ENCODE data around the gene SLITRK3. TPM values are rescaled to one million over a fixed set of nuclear protein-coding genes. Genes with fewer than 3 reads are reported as not detected.

SLITRK3 gene
- total RNA-seq: under 1 TPM in 2 of 4 donors, not detected in 2; 0.19 to 0.27 TPM

GRCh38 chr3:165195640-165196576, at the start of gene SLITRK3:
Gene SLITRK3 (minus strand): TSS chr3:165196384. CDS start chr3:165190830, 5,554 bp downstream.
- Histone ChIP-seq H3K9me3 (no peaks in the 10 kb centered on the region), H3K4me1 (peaks cover 0 to 35% (median 0%) of the 10 kb centered on the region in 4 donors), H3K4me3 (peak within 1 kb of the TSS; percentile 1 to 56 (median 34)), H3K27ac (peak within 1 kb of the TSS in 1 of 4 donors; percentile 15), H3K36me3 (no peaks in the 10 kb centered on the region), H3K27me3 (peaks cover 0 to 30% of the 10 kb centered on the region in 2 donors)
- DNase-seq: peak in 2 of 3 donors; percentile 41 to 52
- TF ChIP-seq CTCF (IDR thresholded peaks at IDR 0.05) (no peak), POLR2A (IDR thresholded peaks at IDR 0.05) (no peak)

- H3K27ac ChIP-seq: no peak overlapping the region
- no peak overlapping the region for H3K4me3 ChIP-seq
- H3K27me3 ChIP-seq: no peaks in the 10 kb centered on the region
- no peak for DNase-seq
- TF ChIP-seq CTCF (IDR thresholded peaks at IDR 0.05) (no peak), POLR2A (IDR thresholded peaks at IDR 0.05) (no peak)
- no peaks in the 10 kb centered on the region for H3K36me3 ChIP-seq
- no peaks in the 10 kb centered on the region for H3K4me1 ChIP-seq
- H3K9me3 ChIP-seq: no peaks in the 10 kb centered on the region
These were observed 47.4 kb upstream of the SLITRK3 start for GRCh38 chr3:165243597-165243996.

GRCh38 chr3:165233501-165234195, 37.5 kb upstream of the SLITRK3 start:
- Histone ChIP-seq H3K4me3 (no peak overlapping the region), H3K27me3 (no peaks in the 10 kb centered on the region), H3K27ac (no peak overlapping the region), H3K9me3 (no peaks in the 10 kb centered on the region), H3K4me1 (no peaks in the 10 kb centered on the region), H3K36me3 (no peaks in the 10 kb centered on the region)
- no peak for DNase-seq
- TF ChIP-seq POLR2A (IDR thresholded peaks at IDR 0.05): no peak
- TF ChIP-seq CTCF (IDR thresholded peaks at IDR 0.05): no peak

- H3K36me3 ChIP-seq: no peaks in the 10 kb centered on the region
- H3K4me3 ChIP-seq: no peak overlapping the region
- no peak for DNase-seq
- TF ChIP-seq CTCF (IDR thresholded peaks at IDR 0.05) (no peak), POLR2A (IDR thresholded peaks at IDR 0.05) (no peak)
- H3K27me3 ChIP-seq: no peaks in the 10 kb centered on the region
- no peak overlapping the region for H3K27ac ChIP-seq
- H3K4me1 ChIP-seq: no peaks in the 10 kb centered on the region
- no peaks in the 10 kb centered on the region for H3K9me3 ChIP-seq
These were observed 29.4 kb upstream of the SLITRK3 start for GRCh38 chr3:165225604-165226003.

GRCh38 chr3:165217739-165218138, 21.6 kb upstream of the SLITRK3 start:
- H3K4me1 ChIP-seq: no peaks in the 10 kb centered on the region
- no peaks in the 10 kb centered on the region for H3K9me3 ChIP-seq
- no peak for DNase-seq
- no peaks in the 10 kb centered on the region for H3K36me3 ChIP-seq
- no peaks in the 10 kb centered on the region for H3K27me3 ChIP-seq
- no peak overlapping the region for H3K27ac ChIP-seq
- TF ChIP-seq CTCF (IDR thresholded peaks at IDR 0.05) (no peak), POLR2A (IDR thresholded peaks at IDR 0.05) (no peak)
- no peak overlapping the region for H3K4me3 ChIP-seq
